Measurements from ENCODE around the gene ADCY1. TPM values are rescaled to one million over a fixed set of nuclear protein-coding genes. Genes with fewer than 3 reads are reported as not detected.

ADCY1 gene
- total RNA-seq, 8 experiments from 2014 or later, result 0.56 to 22.4 (median 12.1) TPM

DNA sequence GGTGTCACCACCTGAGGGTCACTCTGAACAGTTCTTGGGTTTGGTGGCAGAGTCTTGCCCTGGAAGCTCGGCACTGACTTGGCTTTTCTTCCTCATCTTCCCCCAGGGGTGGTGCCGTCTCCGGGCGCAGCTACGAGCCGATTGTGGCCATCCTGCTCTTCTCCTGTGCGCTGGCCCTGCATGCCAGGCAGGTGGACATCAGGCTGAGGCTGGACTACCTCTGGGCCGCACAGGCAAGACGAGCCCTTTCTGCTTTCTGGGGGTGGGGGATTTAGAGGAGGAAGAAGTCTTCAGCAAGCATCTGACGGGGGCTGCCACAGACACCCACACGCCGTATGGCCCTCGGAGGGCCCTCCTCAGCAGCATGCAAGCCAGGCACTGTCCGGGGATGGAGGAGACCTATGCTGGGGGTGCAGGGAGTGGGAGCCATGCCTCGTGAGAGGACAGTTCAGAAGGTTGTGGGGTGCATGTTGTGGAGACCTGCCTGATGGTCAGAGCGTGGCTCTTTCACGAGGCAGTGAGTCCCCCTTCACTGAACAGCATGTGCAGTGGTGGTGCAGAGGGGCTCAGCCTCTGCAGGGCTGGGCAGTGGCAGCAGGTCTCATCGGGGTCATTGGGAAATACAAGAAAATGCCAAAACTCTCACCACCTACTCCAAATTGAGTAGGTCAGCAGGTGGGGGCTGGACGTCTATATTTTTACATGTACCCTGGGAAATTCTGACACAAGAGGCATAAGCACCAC lies 112.4 kb downstream of the ADCY1 start:
- ATAC-seq (replicated peaks in 6 of 8), result no peak
- H3K4me1 ChIP-seq (replicated peaks in 1 of 2), result no peaks in the 10 kb centered on the region
- 50 to 100% (median 86%) methylated on average over 2 to 4 of the region's 19 CpGs; no CpG with 5 or more reads in 5 of the 10 experiments for WGBS, 10 experiments
- H3K27ac ChIP-seq, result no peak overlapping the region
- no peak overlapping the region for H3K4me3 ChIP-seq
- in situ Hi-C loops (cut with MboI; ENCODE audit: low pct_unique_long_range_greater_than_20kb in 2 of 9, low sequenced_read_pairs in 9 of 9, unreplicated experiment in 9 of 9), result no loop called here

DNA sequence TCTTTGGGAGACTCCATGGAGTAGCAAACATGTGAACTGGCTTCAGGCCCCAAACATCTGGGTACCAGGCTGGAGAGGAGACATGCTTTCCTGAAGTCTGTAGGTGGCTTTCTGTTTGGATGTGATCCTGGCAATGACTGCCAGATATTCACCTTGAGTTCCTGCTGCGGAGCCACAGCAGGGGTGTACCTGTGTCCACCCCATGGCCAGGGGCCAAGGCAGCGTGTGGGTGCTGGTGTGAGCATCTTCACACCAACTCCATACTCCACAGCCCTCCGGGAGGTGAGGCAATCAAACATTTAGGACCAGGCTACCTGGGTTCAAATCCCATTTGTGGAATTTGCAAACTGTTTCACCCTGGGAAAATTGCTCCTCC lies 113.0 kb downstream of the ADCY1 start:
- 33 to 100% (median 84%) methylated on average over 1 to 3 of the region's 3 CpGs; no CpG with 5 or more reads in 5 of the 10 experiments for WGBS, 10 experiments
- in situ Hi-C loops (cut with MboI; ENCODE audit: low pct_unique_long_range_greater_than_20kb in 2 of 9, low sequenced_read_pairs in 9 of 9, unreplicated experiment in 9 of 9), result no loop called here
- no peak for ATAC-seq (replicated peaks in 6 of 8)

DNA sequence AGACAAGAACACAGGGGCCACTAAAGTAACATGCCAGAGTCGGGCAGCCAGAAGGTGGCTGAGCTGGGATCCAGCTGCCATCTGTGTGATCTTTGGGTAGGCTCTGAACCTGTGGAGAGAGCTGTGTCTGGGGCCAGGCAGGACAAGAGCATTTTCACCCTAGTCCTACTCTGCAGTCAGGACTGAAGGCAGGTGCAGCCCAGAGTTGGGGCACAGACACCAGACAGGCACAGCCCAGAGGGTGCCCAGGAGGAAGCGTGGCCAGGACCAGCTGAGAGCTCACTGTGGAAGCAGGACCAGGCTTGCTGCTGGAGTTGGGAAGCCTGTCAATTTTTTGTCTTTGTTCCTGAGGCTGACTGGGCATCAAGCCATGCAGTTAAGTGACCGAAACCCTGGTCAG lies 113.6 kb downstream of the ADCY1 start:
- Histone ChIP-seq H3K4me1 (replicated peaks in 1 of 2) (no peaks in the 10 kb centered on the region), H3K27ac (no peak overlapping the region), H3K4me3 (no peak overlapping the region)
- no peak for ATAC-seq (replicated peaks in 6 of 8)
- 90 to 100% (median 100%) methylated on average over 1 to 2 of the region's 3 CpGs; no CpG with 5 or more reads in 6 of the 10 experiments for WGBS, 10 experiments
- in situ Hi-C loops (cut with MboI; ENCODE audit: low pct_unique_long_range_greater_than_20kb in 2 of 9, low sequenced_read_pairs in 9 of 9, unreplicated experiment in 9 of 9), result no loop called here

More for the DNA sequence above, 113.0 kb downstream of the ADCY1 start:
- Histone ChIP-seq H3K4me3 (no peak overlapping the region), H3K27ac (no peak overlapping the region), H3K4me1 (replicated peaks in 1 of 2) (no peaks in the 10 kb centered on the region)

DNA sequence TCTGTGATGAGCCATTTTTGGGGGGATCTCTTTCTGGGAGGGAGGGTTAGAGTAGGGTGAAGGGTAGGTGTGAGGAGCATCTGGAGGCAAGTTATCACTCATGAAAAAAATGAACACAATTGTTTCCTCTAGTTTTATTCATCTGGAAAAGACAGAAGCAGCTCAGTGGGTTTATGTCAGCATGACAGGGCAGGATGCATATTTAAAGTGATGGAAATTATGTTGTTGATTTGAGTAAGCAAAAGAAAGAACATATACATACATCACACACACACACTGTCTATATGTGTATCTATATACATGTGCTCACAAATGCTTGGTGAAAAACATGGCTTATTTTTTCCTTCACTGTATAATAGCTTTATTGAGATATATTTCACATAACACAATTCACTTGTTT lies 114.2 kb downstream of the ADCY1 start:
- peak in 3 of 8 experiments; percentile 49 to 58 (median 54) for ATAC-seq (replicated peaks in 6 of 8)
- H3K4me3 ChIP-seq, result no peak overlapping the region
- H3K4me1 ChIP-seq (replicated peaks in 1 of 2), result no peaks in the 10 kb centered on the region
- H3K27ac ChIP-seq, result no peak overlapping the region
- in situ Hi-C loops (cut with MboI; ENCODE audit: low pct_unique_long_range_greater_than_20kb in 2 of 9, low sequenced_read_pairs in 9 of 9, unreplicated experiment in 9 of 9), result no loop called here

DNA sequence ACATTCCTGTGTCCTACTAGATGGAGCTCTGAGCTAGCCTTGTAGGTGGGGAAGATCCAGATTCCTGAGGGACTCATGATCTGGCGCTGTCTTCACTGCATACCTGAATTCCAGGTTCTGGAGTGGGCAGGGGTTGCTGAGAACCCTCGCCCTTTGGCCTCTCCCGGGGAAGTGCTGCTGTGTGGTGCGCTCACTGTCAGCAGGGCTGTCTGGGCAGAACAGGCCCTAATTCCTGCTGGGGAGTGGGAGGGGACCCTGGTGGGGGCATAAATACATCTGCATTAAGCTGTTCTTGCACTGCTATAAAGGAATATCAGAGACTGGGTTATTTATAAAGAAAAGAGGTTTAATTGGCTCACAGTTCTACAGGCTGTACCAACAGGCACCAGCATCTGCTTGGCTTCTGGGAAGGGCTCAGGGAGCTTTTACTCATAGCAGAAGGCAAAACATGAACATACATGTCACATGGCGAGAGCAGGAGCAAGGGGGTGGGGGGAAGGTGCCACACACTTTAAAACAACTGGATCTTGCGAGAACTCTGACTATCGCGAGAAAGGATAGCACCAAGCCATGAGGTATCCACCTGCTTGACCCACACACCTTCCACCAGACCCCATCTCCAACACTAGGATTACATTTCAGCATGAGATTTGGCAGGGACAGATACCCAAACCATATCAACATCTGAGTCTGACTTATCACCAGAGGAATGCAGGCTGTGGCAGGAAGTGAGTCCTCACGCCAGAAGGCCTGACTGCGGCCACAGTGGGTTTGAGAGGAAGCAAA lies 115.0 kb downstream of the ADCY1 start:
- in situ Hi-C loops (cut with MboI; ENCODE audit: low pct_unique_long_range_greater_than_20kb in 2 of 9, low sequenced_read_pairs in 9 of 9, unreplicated experiment in 9 of 9), result no loop called here
- 0 to 100% (median 80%) methylated on average over 1 to 8 of the region's 10 CpGs; no CpG with 5 or more reads in 3 of the 10 experiments for WGBS, 10 experiments
- no peaks in the 10 kb centered on the region for H3K4me1 ChIP-seq (replicated peaks in 1 of 2)
- H3K4me3 ChIP-seq, result no peak overlapping the region
- no peak overlapping the region for H3K27ac ChIP-seq
- ATAC-seq (replicated peaks in 6 of 8), result no peak

DNA sequence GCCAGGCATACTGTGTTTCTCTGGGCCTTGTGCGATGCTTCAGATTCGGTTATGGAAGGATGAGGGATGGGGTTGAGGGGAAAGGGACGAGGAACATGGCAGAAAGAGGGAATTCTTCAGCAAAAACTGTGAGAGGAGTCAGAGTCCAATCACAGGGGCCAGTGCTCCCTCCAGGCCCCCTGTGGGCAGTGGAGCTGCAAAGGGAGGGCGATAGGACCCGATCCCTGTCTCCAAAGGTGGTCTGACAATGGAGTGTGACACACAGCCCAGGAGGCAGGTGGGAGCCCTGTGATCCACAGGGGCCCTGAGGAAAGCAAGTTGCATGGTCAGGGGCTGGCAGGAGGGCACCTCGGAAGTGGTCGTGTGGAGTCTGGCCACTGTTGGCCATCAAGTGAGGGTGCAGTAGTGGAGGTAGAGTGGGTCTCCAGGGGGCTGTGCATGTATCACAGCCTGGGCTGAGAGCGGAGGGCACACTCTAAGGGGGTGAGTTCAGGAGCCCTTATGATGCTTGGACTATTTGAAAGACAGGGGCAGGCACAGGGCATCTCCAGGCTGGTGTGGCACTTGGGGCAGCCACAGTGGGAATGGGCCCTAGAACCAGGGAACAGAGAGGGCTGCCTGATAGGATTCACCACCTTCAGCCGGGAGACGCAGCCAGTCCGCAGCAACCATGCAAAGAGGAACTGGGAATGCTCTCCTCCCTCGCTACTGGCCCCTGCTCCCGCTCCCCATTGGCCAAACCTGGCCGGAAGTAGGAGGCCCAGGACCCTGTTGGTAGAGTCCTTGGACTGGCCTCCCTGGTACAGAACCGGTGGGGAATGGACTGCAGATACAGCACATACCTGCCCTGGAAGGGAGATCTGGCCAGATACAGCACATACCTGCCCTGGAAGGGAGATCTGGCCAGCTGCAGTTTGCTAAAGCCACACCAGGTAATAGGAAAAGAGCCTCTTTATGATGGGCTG lies 115.9 kb downstream of the ADCY1 start:
- 72 to 100% (median 86%) methylated on average over 1 to 6 of the region's 15 CpGs; no CpG with 5 or more reads in 1 of the 10 experiments for WGBS, 10 experiments
- H3K27ac ChIP-seq, result no peak overlapping the region
- in situ Hi-C loops (cut with MboI; ENCODE audit: low pct_unique_long_range_greater_than_20kb in 2 of 9, low sequenced_read_pairs in 9 of 9, unreplicated experiment in 9 of 9), result no loop called here
- no peak for ATAC-seq (replicated peaks in 6 of 8)
- H3K4me1 ChIP-seq (replicated peaks in 1 of 2), result no peaks in the 10 kb centered on the region
- no peak overlapping the region for H3K4me3 ChIP-seq

DNA sequence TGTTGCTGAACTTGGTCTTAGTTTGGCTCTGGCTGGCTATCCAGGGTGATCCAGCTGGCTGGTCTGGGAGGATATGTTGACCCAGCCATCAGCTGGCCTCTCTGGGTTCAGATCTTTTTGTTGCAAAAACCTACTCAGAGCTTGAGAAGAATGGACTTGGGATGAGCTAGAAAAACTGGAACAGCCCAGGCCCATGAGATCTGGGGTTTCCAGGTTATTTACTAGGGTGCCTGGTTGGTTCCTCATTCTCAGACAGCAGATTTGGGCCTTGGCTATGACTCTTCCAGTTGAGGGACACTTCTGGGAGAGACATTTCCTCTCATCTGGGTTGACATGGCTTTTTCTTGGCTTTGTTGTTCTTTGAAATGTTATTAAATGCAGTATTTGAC lies 116.6 kb downstream of the ADCY1 start:
- in situ Hi-C loops (cut with MboI; ENCODE audit: low pct_unique_long_range_greater_than_20kb in 2 of 9, low sequenced_read_pairs in 9 of 9, unreplicated experiment in 9 of 9), result no loop called here
- Histone ChIP-seq H3K4me3 (no peak overlapping the region), H3K4me1 (replicated peaks in 1 of 2) (no peaks in the 10 kb centered on the region), H3K27ac (no peak overlapping the region)
- ATAC-seq (replicated peaks in 6 of 8), result no peak

DNA sequence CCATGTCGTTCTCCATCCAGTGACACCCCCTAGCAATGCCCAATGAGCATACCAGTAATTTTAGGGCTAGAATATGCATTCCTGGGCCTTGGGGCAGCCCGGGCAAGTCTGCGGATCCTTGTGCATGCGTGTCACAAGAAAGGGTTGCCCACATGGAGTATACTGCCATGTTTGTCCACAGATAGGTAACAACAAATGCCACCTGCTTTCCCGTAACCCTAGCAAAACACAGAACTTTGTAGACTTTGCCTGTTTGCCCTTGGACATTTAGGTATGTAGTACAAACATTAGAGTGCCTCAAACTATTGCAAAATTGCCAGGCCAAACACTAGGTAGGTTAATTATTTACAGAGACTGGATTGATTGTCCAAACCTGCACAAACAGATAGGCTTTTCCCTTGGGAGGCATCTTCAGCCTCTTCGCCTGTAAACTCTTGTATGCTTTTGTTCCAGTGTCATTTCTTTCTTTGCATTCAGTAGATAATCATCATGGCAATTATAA lies 117.0 kb downstream of the ADCY1 start:
- H3K4me1 ChIP-seq (replicated peaks in 1 of 2), result no peaks in the 10 kb centered on the region
- 60 to 100% (median 93%) methylated on average over 1 to 6 of the region's 6 CpGs; no CpG with 5 or more reads in 2 of the 10 experiments for WGBS, 10 experiments
- H3K4me3 ChIP-seq, result no peak overlapping the region
- no peak for ATAC-seq (replicated peaks in 6 of 8)
- in situ Hi-C loops (cut with MboI; ENCODE audit: low pct_unique_long_range_greater_than_20kb in 2 of 9, low sequenced_read_pairs in 9 of 9, unreplicated experiment in 9 of 9), result no loop called here
- H3K27ac ChIP-seq, result no peak overlapping the region

DNA sequence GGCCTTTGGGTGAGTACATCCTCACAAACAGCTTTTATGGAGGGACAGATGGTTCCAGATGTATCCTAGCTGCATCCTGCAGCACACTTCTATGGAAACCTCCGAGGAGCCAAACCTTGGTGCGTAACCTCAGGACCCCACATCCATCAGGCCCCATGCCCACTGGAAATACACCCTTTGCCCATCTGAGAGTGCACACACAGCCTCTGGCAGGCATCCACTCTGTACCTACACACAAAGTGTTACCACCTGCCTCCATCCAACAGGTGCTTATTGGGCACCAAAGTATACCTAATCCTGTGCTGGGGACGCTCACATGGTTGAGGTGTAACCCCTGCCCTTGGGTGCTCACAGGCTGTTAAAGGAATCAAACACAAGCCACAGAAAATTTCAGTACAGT lies 117.9 kb downstream of the ADCY1 start:
- no peak overlapping the region for H3K27ac ChIP-seq
- no peak overlapping the region for H3K4me3 ChIP-seq
- no peaks in the 10 kb centered on the region for H3K4me1 ChIP-seq (replicated peaks in 1 of 2)
- WGBS, 10 experiments, result 67 to 100% (median 79%) methylated on average over 1 to 3 of the region's 3 CpGs; no CpG with 5 or more reads in 6 of the 10 experiments
- ATAC-seq (replicated peaks in 6 of 8), result no peak
- in situ Hi-C loops (cut with MboI; ENCODE audit: low pct_unique_long_range_greater_than_20kb in 2 of 9, low sequenced_read_pairs in 9 of 9, unreplicated experiment in 9 of 9), result no loop called here

DNA sequence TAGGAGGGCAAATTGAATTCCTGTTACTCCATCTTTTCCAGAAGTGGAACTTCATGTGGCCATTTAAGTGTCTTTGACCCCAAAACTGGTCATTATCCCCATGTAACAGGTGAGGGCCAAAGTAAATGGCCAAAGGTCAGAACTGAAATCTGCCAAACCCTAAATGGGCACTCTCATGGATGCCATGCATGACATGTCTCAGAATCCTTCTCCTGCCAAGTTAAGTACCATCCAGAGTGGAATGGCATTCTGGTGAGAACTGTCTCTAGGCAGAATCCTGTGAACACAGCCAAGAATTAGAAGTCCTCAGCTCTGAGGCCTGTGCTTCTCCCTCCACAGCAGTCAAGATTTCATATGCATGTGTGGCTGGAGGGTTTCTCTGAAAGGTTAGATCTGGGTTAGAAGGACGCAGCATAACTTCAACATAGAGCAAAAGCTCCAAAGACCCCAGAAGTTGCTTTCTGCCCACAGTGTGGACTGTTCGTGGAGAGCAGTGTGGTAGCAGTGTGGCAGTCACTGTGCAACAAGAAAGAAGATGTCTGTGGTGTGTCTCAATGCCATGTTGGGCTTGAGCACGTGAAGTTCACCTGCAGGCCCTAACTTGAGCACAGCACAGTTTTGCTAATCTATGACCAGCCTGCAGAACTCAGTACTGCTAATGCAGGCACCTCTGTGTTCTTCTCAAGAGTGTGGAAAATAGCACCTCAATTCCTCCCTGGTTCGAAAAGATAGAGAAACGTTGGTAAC lies 121.3 kb downstream of the ADCY1 start:
- H3K4me1 ChIP-seq (replicated peaks in 1 of 2), result no peaks in the 10 kb centered on the region
- H3K27ac ChIP-seq, result no peak overlapping the region
- ATAC-seq (replicated peaks in 6 of 8), result no peak
- 40 to 100% (median 81%) methylated on average over 1 to 5 of the region's 5 CpGs; no CpG with 5 or more reads in 4 of the 10 experiments for WGBS, 10 experiments
- in situ Hi-C loops (cut with MboI; ENCODE audit: low pct_unique_long_range_greater_than_20kb in 2 of 9, low sequenced_read_pairs in 9 of 9, unreplicated experiment in 9 of 9), result no loop called here
- H3K4me3 ChIP-seq, result no peak overlapping the region

DNA sequence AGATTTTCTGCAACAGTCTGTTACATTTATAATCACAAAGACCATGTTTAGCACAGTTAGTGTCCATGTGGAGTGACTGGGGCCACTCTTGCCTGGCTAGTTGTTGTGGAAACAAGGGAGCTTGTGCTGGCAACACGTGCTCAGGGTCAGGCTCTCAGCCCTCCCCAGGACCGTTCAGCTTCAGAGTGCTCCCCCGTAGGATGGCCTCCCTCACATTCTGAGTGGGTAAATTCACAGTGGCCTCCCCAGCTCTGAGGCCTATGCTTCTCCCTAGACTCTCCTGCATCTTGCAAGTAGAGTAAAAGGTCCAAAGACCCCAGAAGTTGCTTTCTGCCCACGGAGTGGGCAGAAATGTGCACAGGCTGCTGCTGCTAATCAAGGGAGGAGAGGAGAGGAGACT lies 122.3 kb downstream of the ADCY1 start:
- in situ Hi-C loops (cut with MboI; ENCODE audit: low pct_unique_long_range_greater_than_20kb in 2 of 9, low sequenced_read_pairs in 9 of 9, unreplicated experiment in 9 of 9), result no loop called here
- H3K4me3 ChIP-seq, result no peak overlapping the region
- H3K4me1 ChIP-seq (replicated peaks in 1 of 2), result no peaks in the 10 kb centered on the region
- ATAC-seq (replicated peaks in 6 of 8), result peak in 3 of 8 experiments; percentile 16 to 56 (median 44)
- WGBS, 10 experiments, result 0 to 83% (median 58%) methylated on average over 1 to 3 of the region's 4 CpGs; no CpG with 5 or more reads in 5 of the 10 experiments
- no peak overlapping the region for H3K27ac ChIP-seq

DNA sequence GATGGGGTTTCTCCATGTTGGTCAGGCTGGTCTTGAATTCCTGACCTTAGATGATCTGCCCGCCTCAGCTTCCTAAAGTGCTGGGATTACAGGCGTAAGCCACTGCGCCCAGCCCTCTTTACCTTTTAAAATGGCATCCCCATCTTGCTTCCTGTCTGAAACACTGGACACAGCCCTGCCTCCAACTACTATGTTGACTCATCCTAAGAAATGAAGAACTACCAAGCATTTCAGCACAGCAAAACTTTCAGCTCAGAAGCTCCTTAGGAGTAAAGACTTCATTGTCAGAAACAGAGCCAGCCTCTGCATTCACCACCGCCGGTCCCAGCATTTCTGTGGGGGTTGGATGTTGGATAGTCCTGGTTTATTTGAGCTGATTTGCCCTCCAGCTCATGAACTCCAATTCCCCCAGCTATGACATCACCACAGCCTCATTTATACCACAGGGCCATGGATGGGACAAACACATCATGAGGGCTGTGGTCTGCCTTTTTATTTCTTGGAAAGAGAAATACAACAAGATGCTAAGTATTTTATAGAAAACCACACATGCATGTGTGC lies 123.5 kb downstream of the ADCY1 start:
- no peak for ATAC-seq (replicated peaks in 6 of 8)
- no peak overlapping the region for H3K4me3 ChIP-seq
- H3K4me1 ChIP-seq (replicated peaks in 1 of 2), result no peaks in the 10 kb centered on the region
- no peak overlapping the region for H3K27ac ChIP-seq
- 81 to 100% (median 100%) methylated on average over 2 to 3 of the region's 5 CpGs; no CpG with 5 or more reads in 4 of the 10 experiments for WGBS, 10 experiments
- in situ Hi-C loops (cut with MboI; ENCODE audit: low pct_unique_long_range_greater_than_20kb in 2 of 9, low sequenced_read_pairs in 9 of 9, unreplicated experiment in 9 of 9), result no loop called here

All from motor neuron (in vitro differentiated cells).